Measurements from ENCODE around the gene MIEF2.

GRCh38 chr17:18253947-18254821 lies 6.3 kb upstream of the MIEF2 start:
- TF ChIP-seq CTCF (IDR thresholded peaks at IDR 0.05) (no peak), EP300 (IDR thresholded peaks at IDR 0.05) (no peak), POLR2AphosphoS5 (IDR thresholded peaks at IDR 0.05) (no peak), POLR2A (IDR thresholded peaks at IDR 0.05) (no peak)
